ENCODE measurements around the gene CLEC1A.

Gene CLEC1A, protein sequence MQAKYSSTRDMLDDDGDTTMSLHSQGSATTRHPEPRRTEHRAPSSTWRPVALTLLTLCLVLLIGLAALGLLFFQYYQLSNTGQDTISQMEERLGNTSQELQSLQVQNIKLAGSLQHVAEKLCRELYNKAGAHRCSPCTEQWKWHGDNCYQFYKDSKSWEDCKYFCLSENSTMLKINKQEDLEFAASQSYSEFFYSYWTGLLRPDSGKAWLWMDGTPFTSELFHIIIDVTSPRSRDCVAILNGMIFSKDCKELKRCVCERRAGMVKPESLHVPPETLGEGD

GRCh38 chr12:10098791-10099190 is at the start of gene CLEC1A:
TSS of gene CLEC1A (minus strand) at chr12:10098985. CDS start at chr12:10098922, 63 bp downstream.
- DNase-seq (ENCODE audit: low spot score), result no peak

GRCh38 chr12:10147714-10148403 is 49.1 kb upstream of the CLEC1A start:
- DNase-seq (ENCODE audit: low spot score), result no peak

DNA sequence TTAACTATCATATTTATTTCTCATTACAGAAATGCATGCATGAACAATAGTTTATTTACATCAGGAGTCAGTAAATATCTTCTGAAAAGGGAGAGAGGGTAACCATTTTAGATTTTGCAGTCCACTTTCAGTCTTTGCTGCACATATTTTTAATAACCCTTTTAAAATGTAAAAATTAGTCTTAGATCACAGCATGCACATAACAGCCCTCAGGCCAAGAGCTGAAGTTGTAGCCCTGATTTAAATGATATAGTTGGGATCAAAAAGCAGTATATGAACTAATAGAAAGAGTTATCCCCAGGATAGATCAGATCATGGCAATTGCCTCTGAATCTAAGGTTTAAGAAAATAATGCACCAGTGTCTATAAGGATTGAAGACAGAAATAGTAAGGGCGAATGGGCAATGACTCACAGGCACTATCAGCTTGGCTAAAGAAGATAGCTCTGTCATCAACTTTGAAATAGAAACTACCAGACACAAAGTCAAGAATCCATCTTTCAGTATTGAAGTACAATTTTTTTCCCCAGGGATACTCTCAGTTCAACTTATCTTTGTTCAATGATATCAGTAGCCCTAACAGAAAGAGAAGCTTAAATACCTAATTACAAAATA is 44.3 kb upstream of the CLEC1A start:
- DNase-seq (ENCODE audit: low spot score), result no peak

GRCh38 chr12:10140001-10140400 is 41.2 kb upstream of the CLEC1A start:
- DNase-seq (ENCODE audit: low spot score), result peak; percentile 31

- no peak for DNase-seq (ENCODE audit: low spot score)
Measured at GRCh38 chr12:10136637-10137205, 37.9 kb upstream of the CLEC1A start.

- no peak for DNase-seq (ENCODE audit: low spot score)
Measured at GRCh38 chr12:10135126-10135525, 36.3 kb upstream of the CLEC1A start.

DNA sequence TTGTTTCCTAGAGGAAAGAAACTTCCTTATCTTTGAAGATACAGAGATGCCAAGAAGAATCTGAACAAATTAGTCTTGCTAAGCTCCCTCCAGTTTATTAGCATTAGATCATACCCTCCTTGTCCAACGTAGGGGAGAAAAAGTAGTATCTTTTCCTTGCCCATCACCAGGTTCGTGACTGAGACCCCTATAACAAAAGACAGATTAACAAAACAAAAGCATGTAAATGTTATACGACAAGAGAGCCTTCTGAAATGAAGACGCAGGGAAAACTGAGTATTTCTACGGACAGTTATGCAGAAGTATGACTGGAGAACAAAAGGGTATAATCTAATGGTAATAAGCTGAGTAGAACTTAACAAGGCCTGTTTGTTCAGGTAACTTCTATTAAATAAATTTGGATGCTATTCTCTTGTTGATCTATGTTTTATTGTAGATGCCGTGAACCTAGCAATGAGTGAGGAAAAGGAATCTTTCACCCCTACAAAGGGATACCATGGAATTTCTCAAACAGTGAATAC is 34.1 kb upstream of the CLEC1A start:
- DNase-seq (ENCODE audit: low spot score), result no peak

- no peak for DNase-seq (ENCODE audit: low spot score)
Measured at GRCh38 chr12:10131111-10131690, 32.4 kb upstream of the CLEC1A start.

- DNase-seq (ENCODE audit: low spot score), result no peak
Measured at GRCh38 chr12:10130042-10130441, 31.3 kb upstream of the CLEC1A start, which contains the start of gene CLEC7A. TSS of gene CLEC7A (minus strand) at chr12:10130199. CDS start at chr12:10130082, 117 bp downstream.

DNA sequence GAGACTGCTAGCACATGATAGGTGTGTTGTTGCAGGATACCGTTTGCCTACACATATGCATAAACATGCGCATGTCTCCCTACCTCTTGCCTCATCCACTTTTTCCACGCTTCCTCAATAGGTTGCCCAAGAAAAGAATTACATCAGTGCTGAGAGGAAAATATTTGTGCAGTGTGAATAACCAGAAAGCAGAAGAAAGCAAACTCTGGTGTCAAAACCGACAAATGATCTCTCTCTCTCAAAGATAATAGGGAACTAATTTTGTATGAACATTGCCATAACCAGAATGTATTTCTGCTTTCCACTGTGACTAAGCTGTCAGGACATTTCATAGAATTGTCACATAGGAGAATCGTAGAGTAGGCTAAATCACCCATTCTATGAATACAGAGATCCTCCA is 29.9 kb upstream of the CLEC1A start:
- no peak for DNase-seq (ENCODE audit: low spot score)

GRCh38 chr12:10126413-10126812 is 27.6 kb upstream of the CLEC1A start:
- no peak for DNase-seq (ENCODE audit: low spot score)

- no peak for DNase-seq (ENCODE audit: low spot score)
Measured at GRCh38 chr12:10122689-10123088, 23.9 kb upstream of the CLEC1A start.

DNA sequence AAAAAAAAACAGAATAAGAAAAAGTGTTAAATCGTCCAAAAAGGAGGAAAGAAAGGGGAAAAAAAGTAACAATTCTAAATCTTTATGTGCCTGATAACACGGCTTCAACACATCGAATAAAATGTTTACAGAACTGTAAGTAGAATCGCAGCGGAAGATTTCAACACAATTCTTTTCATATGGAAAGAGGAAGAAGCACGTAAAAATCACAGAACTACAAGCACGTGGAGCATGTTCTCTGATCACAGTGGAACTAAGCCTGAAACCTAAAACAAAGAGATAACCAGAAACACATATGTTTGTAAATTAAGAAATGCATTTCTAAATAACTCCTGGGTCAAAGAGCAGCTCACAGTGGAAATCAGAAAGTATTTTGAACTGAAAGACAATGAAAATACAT is 22.5 kb upstream of the CLEC1A start:
- DNase-seq (ENCODE audit: low spot score), result no peak

DNA sequence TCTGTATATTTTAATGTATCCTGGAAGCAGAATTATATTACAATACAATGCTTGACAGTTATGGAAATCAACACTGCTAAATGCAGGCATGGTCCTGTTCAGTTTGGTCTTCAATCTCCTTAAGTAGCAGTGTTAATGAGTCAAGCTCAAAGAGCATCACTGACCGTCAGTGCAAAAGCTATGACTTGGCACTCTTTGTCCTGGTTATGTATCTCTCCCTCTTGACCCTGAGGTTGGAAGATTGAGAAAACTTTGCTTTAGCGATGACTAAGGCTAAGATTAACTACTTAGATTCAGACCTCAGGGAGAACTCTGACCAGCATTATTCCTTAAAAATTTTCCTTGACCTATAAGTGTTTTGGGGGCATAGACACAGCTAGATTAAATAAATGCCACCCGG is 20.3 kb upstream of the CLEC1A start:
- no peak for DNase-seq (ENCODE audit: low spot score)

- no peak for DNase-seq (ENCODE audit: low spot score)
Measured at GRCh38 chr12:10115890-10116289, 17.1 kb upstream of the CLEC1A start.

GRCh38 chr12:10115311-10115710 is 16.5 kb upstream of the CLEC1A start:
- no peak for DNase-seq (ENCODE audit: low spot score)

- no peak for DNase-seq (ENCODE audit: low spot score)
Measured at GRCh38 chr12:10113920-10114319, 15.1 kb upstream of the CLEC1A start.

- DNase-seq (ENCODE audit: low spot score), result no peak
Measured at GRCh38 chr12:10113075-10113474, 14.3 kb upstream of the CLEC1A start.

DNA sequence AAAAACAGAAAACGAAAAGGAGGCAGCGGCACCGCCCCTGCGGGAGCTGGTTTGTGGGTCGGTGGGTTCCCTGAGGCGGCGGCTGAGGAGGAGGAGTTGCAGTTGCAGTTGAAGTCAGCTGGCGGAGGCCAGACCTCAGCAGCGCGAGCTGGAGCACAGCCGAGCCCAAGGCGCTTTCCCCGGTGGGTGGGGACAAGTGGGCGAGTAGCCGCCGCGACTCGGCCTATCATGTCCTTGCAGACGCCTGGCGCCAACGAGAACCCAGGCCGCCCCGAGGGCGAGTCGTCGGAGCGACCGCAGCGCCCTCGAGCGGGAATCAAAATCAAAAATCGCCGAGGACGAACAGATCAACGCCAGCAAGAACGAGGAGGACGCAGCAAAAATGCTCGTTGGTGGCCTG is 12.7 kb upstream of the CLEC1A start:
- DNase-seq (ENCODE audit: low spot score), result no peak

DNA sequence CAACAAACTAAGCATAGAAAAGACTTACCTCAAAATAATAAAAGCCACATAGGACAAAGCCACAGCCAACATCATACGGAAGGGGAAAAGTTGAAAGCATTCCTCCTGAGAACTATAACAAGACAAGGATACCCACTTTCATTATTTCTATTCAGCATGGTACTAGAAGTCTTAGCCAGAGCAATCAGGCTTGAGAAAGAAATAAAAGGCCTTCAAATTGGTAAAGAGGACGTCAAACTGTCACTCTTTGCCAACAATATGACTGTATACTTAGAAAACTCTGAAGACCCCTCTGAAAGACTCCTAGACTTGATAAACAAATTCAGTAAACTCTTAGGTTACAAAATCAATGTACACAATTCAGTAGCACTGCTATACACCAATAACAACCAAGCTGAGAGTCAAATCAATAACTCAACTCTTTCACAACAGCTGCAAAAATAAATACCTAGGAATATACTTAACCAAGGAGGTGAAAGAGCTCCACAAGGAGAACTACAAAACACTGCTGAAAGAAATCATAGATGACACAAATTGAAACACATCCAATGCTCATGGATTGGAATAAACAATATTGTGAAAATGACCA is 11.6 kb upstream of the CLEC1A start:
- no peak for DNase-seq (ENCODE audit: low spot score)

- no peak for DNase-seq (ENCODE audit: low spot score)
Measured at GRCh38 chr12:10102322-10102721, 3.5 kb upstream of the CLEC1A start.

DNA sequence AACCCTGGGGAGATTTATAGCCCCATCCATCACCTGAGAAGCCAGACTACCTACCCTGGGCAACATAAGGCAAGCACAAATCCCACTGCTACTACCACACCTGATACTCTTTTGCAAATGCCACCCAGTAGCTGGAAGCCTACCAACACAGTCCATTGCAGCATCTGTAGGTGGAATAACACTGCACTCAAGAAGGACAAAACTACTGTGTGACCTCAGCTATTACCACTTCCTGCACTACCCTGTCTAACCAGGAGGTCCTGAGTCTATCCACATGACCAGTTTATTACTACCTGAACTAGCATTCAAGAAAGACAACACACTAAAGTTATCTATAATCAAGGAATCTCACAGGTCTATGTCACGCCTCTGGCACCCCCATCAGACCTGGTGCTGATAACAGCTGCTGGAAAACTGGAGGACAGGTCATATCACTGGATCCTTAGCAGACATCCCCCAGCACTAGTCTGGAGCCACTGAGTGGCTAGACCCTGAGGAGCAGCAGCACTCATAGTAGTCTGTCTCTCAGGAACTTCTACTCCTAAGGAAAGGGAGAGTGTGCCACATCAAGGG is 2.9 kb upstream of the CLEC1A start:
- DNase-seq (ENCODE audit: low spot score), result no peak
